K562 (cell line): ENCODE measurements around the gene ZNF792. TPM values are rescaled to one million over a fixed set of nuclear protein-coding genes. Genes with fewer than 3 reads are reported as not detected.

Experiments used
- ATAC-seq: fragments of 200-7000 bp; cut with Tn5 transposase; 3 replicates; pipeline ENCODE4 v1.9.1; 2020; ENCODE audit warnings: moderate library complexity
- BruUV-seq: library from RNA; stranded (reverse); fragments of 400-500 nt; replicated peaks from 2 replicates; lab custom pipeline; 2021; lab: Mats Ljungman, UMichigan
- CTCF ChIA-PET: fragments of 300-600 bp; formaldehyde crosslinking; extraction: SDS; loops from one replicate; lab custom pipeline; 2021; ENCODE audit warnings: low intra/inter-chr PET ratio; lab: Yijun Ruan, JAX
- POLR2A ChIA-PET: fragments of 300-600, 350-650 bp; sonication (Branson Sonifier 250); formaldehyde crosslinking; extraction: SDS; loops from one replicate; lab custom pipeline; 2021; ENCODE audit warnings: antibody characterized with exemption, inconsistent platforms; lab: Yijun Ruan, JAX
- DNase-seq, 4 experiments: peaks; one replicate each; pipeline versions ENCODE4 v3.0.0 to v3.0.0-alpha.2; 2011 to 2018; ENCODE audit warnings: low spot score in 3 of 4, mixed read lengths in 3 of 4; ENCODE audit errors: extremely low read depth in 1 of 4
- FAIRE-seq: peaks from 2 replicates; lab custom pipeline; 2011; peaks lifted over from hg19 to GRCh38; lab: Jason Lieb, UNC
- H2AFZ ChIP-seq: 2 replicates; pipeline ENCODE4 v1.6.0; 2011; ENCODE audit warnings: low read depth, low read length, control low read depth, inconsistent platforms
- H3K27ac ChIP-seq: fragments of 200-600 bp; 3 replicates; pipeline ENCODE4 v1.8.0; 2011; ENCODE audit warnings: low read depth, mild to moderate bottlenecking, control low read depth, inconsistent platforms, low read length, moderate library complexity, mixed read lengths; ENCODE audit errors: extremely low read depth
- H3K27me3 ChIP-seq, 2 experiments: fragments of 300-600 bp in 1 of 2; 2 replicates in 1 of 2; 3 replicates in 1 of 2; pipeline versions ENCODE4 v1.6.0 to v1.8.0; 2011; ENCODE audit warnings: inconsistent platforms in 2 of 2, low read length in 2 of 2, mild to moderate bottlenecking in 1 of 2, mixed read lengths in 1 of 2, moderate library complexity in 1 of 2; ENCODE audit not compliant: control insufficient read depth in 2 of 2, insufficient read depth in 2 of 2
- H3K36me3 ChIP-seq: fragments of 300-600 bp; 3 replicates; pipeline ENCODE4 v1.8.0; 2011; ENCODE audit warnings: mild to moderate bottlenecking, low read length, inconsistent platforms; ENCODE audit not compliant: control insufficient read depth, insufficient read depth
- H3K4me1 ChIP-seq, 2 experiments: fragments of 200-600 bp in 1 of 2; replicated peaks in 1 of 2; 2 replicates in 1 of 2; 3 replicates in 1 of 2; pipeline versions ENCODE4 v1.5.1 to v1.8.0; 2011; ENCODE audit warnings: inconsistent platforms in 2 of 2, low read length in 2 of 2, mild to moderate bottlenecking in 1 of 2, mixed read lengths in 1 of 2, moderate library complexity in 1 of 2; ENCODE audit not compliant: control insufficient read depth in 2 of 2, insufficient read depth in 2 of 2
- H3K4me2 ChIP-seq: 2 replicates; pipeline ENCODE4 v1.6.1; 2011; ENCODE audit warnings: low read length, control low read depth, inconsistent platforms, mixed read lengths; ENCODE audit not compliant: insufficient read depth
- H3K4me3 ChIP-seq: fragments of 200-600 bp; sonication (generic), shearing (Covaris generic); 2 replicates; pipeline ENCODE4 v1.5.1; 2016; ENCODE audit warnings: control low read depth, inconsistent platforms
- H3K79me2 ChIP-seq: fragments of 200-600 bp; 3 replicates; pipeline ENCODE4 v1.8.0; 2011; ENCODE audit warnings: low read length, inconsistent platforms; ENCODE audit not compliant: control insufficient read depth, insufficient read depth
- H3K9ac ChIP-seq, 2 experiments: 2 replicates each; pipeline versions ENCODE4 v1.6.0 to v1.6.1; 2011; ENCODE audit warnings: low read depth in 2 of 2, low read length in 2 of 2, control low read depth in 1 of 2, inconsistent platforms in 1 of 2, mild to moderate bottlenecking in 1 of 2, mixed read lengths in 1 of 2; ENCODE audit not compliant: insufficient read depth in 1 of 2
- H3K9me1 ChIP-seq: one replicate; pipeline ENCODE4 v1.6.0; 2011; ENCODE audit warnings: inconsistent platforms, mild to moderate bottlenecking, low read length, moderate library complexity; ENCODE audit not compliant: control insufficient read depth, insufficient read depth
- H3K9me3 ChIP-seq: replicated peaks from 2 replicates; pipeline ENCODE4 v1.5.1; 2011; ENCODE audit warnings: low read depth, low read length, inconsistent platforms; ENCODE audit not compliant: control insufficient read depth, insufficient read depth
- H4K20me1 ChIP-seq: replicated peaks from 2 replicates; pipeline ENCODE4 v1.6.1; 2011; ENCODE audit warnings: low read length, inconsistent platforms, mixed read lengths; ENCODE audit not compliant: control insufficient read depth, insufficient read depth
- CBX3 ChIP-seq, 2 experiments: IDR thresholded peaks; 1 replicate in 1 of 2; 2 replicates in 1 of 2; pipeline ENCODE4 v1.6.1; 2012; ENCODE audit warnings: inconsistent platforms in 2 of 2, low read length in 2 of 2, borderline replicate concordance in 1 of 2, control low read depth in 1 of 2
- EGR1 ChIP-seq: fragments of 450-650 bp; conservative IDR thresholded peaks from 2 replicates; pipeline ENCODE4 v1.6.1; 2017; ENCODE audit warnings: mild to moderate bottlenecking
- ETV1 ChIP-seq: fragments of 450-650 bp; conservative IDR thresholded peaks from 2 replicates; pipeline ENCODE4 v1.6.1; 2016; ENCODE audit warnings: missing genetic modification characterization, control low read depth, low read depth, missing compliant biosample characterization
- GATA2 ChIP-seq: sonication (generic); formaldehyde crosslinking; IDR thresholded peaks from 2 replicates; pipeline ENCODE4 v1.4.0; 2020; ENCODE audit warnings: mild to moderate bottlenecking, missing genetic modification reagents
- NFIC ChIP-seq: fragments of 450-650 bp; IDR thresholded peaks from 2 replicates; pipeline ENCODE4 v1.6.1; 2017; ENCODE audit warnings: mild to moderate bottlenecking, inconsistent platforms
- NR2C2 ChIP-seq, 2 experiments: fragments of 200-800 bp in 1 of 2; sonication (Bioruptor generic) in 1 of 2; sonication (generic) in 1 of 2; formaldehyde crosslinking in 1 of 2; IDR thresholded peaks; 2 replicates each; pipeline versions ENCODE4 v1.6.1 to v1.8.0; 2016 to 2022; ENCODE audit warnings: mild to moderate bottlenecking in 1 of 2, missing compliant biosample characterization in 1 of 2, missing genetic modification characterization in 1 of 2, missing genetic modification reagents in 1 of 2
- PCBP1 ChIP-seq: fragments of 200-400 bp; formaldehyde crosslinking; IDR thresholded peaks from 2 replicates; pipeline ENCODE4 v1.6.1; 2018; ENCODE audit warnings: mild to moderate bottlenecking, low read depth, low read length; ENCODE audit not compliant: poor library complexity, severe bottlenecking
- TRIM24 ChIP-seq, 2 experiments: fragments of 450-650 bp; IDR thresholded peaks; 2 replicates each; pipeline ENCODE4 v1.6.1; 2016
- ZBTB49 ChIP-seq: sonication (generic); formaldehyde crosslinking; IDR thresholded peaks from 2 replicates; pipeline ENCODE4 v1.8.0; 2022; ENCODE audit warnings: missing genetic modification reagents, mild to moderate bottlenecking, borderline replicate concordance
- ZNF212 ChIP-seq: fragments of 450-650 bp; formaldehyde crosslinking; IDR thresholded peaks from 2 replicates; pipeline ENCODE4 v1.4.0; 2020; ENCODE audit warnings: mild to moderate bottlenecking
- ZNF311 ChIP-seq: fragments of 250-450 bp; sonication (Bioruptor Pico); IDR thresholded peaks from 2 replicates; pipeline ENCODE4 v1.4.0; 2020; ENCODE audit warnings: mild to moderate bottlenecking, moderate library complexity
- WGBS: fragments of 100-300 bp; shearing (Covaris generic); methylation state at CpG from one replicate; pipeline ENCODE4 v1.1.6; 2016; ENCODE audit warnings: low coverage, mixed read lengths; ENCODE audit not compliant: insufficient coverage; ENCODE audit errors: missing lambda C conversion rate; 5-methylcytosine and 5-hydroxymethylcytosine counted together
- in situ Hi-C: fragments of 300-500 bp; cut with MboI; formaldehyde crosslinking; loops from 4 replicates; pipeline ENCODE4 v1.15.0; 2018; ENCODE audit warnings: inconsistent platforms, mixed read lengths
- intact Hi-C: fragments of 100-400 bp; cut with micrococcal nuclease; formaldehyde crosslinking; loops from 2 replicates; pipeline ENCODE4 v1.14.2; 2022
- polyA plus RNA-seq, 8 experiments: library from polyadenylated mRNA; depleted of rRNA in 4 of 8; stranded (reverse) in 5 of 8; unstranded in 3 of 8; fragments of >200 nt; fragmentation: Nextera tagmentation in 2 of 8; fragmentation: Illumina TruSeq in 1 of 8; extraction: Ambion mirVana in 2 of 8; extraction: Trizol in 1 of 8; gene quantifications; 2 replicates each; pipeline versions ENCODE4 v1.2.1 to v1.2.3, GENCODE V29; 2011 to 2014; ENCODE audit warnings: inconsistent platforms in 1 of 8, missing spikeins in 1 of 8
- total RNA-seq, 7 experiments: library from RNA; depleted of rRNA in 6 of 7; stranded (reverse); fragments of >200 nt in 6 of 7; fragmentation: Illumina TruSeq in 2 of 7; extraction: Trizol in 2 of 7; gene quantifications; 2 replicates each; pipeline versions ENCODE4 v1.2.1 to v1.2.3, GENCODE V29; 2011 to 2021; ENCODE audit warnings: low replicate concordance in 1 of 7

The ZNF792 gene
- total and polyA plus RNA-seq, 9 of the 15 experiments (the other 6 are each of a cell fraction or from before 2014, with no cell fraction given), result 3.3 to 16.5 (median 10.4) TPM

GRCh38 chr19:35004517-35005255, 40.7 kb upstream of the ZNF792 start:
- Histone ChIP-seq H3K4me2 (no peak overlapping the region), H3K4me3 (no peak overlapping the region), H3K36me3 (peaks cover 58% of the 10 kb centered on the region; the same call in 2 of the 3 replicates), H3K79me2 (peaks cover 68% of the 10 kb centered on the region), H3K27me3 (no peaks in the 10 kb centered on the region), H3K4me1 (peaks cover 19 to 45% of the 10 kb centered on the region in 2 experiments), H2AFZ (no peak overlapping the region), H4K20me1 (peaks cover 6% of the 10 kb centered on the region), H3K9me3 (no peaks in the 10 kb centered on the region), H3K9me1 (no peaks in the 10 kb centered on the region), H3K27ac (no peak overlapping the region), H3K9ac (peak overlapping the region in 1 of 2 experiments; percentile 61; a peak in 2 of 4 replicates)
- no peak for ATAC-seq
- ChIA-PET CTCF (no interaction called here), POLR2A (no interaction called here)
- intact Hi-C loops (no loop called here), in situ Hi-C loops (no loop called here)
- WGBS, result 94% methylated on average over 17 of the region's 18 CpGs
- no TSS peak for BruUV-seq
- TF ChIP-seq CBX3 (IDR thresholded peaks at IDR 0.05; ENCODE audit: borderline replicate concordance in 1 of 2, low read length in 2 of 2) (no peak), NFIC (no peak), GATA2 (CRISPR knock-in tag) (no peak), ZBTB49 (CRISPR knock-in tag) (no peak), ZNF212 (no peak), NR2C2 (CRISPR knock-in tag; IDR thresholded peaks at IDR 0.05) (no peak), NR2C2 (tag; IDR thresholded peaks at IDR 0.05) (no peak), EGR1 (no peak), ETV1 (no peak), PCBP1 (no peak), ZNF311 (CRISPR knock-in tag) (no peak), TRIM24 (IDR thresholded peaks at IDR 0.05) (no peak)
- no peak for FAIRE-seq
- no peak for DNase-seq
